ENCODE measurements around the gene GNAT3. TPM values are rescaled to one million over a fixed set of nuclear protein-coding genes. Genes with fewer than 3 reads are reported as not detected.
A peak's percentile ranks its signal among the peaks of the same experiment; 100 is the strongest.

The GNAT3 gene
- total RNA-seq, 1 donor from 2014 or later: not detected

GRCh38 chr7:80508440-80508839, 3.4 kb downstream of the GNAT3 start:
- Histone ChIP-seq H3K27me3 (ENCODE audit: control insufficient read depth in 3 of 3, insufficient read depth in 3 of 3, low read length in 3 of 3) (no peaks in the 10 kb centered on the region), H3K27ac (ENCODE audit: low read depth, low read length) (no peak overlapping the region), H3K4me1 (ENCODE audit: control insufficient read depth in 3 of 3, insufficient read depth in 3 of 3, low read length in 3 of 3) (no peaks in the 10 kb centered on the region), H3K36me3 (ENCODE audit: control insufficient read depth in 3 of 3, insufficient read depth in 3 of 3, low read length in 3 of 3) (no peaks in the 10 kb centered on the region), H3K9ac (ENCODE audit: low read depth in 1 of 3, low read length in 3 of 3) (no peak overlapping the region), H3K4me3 (ENCODE audit: low read length in 3 of 3) (no peak overlapping the region), H3K9me3 (ENCODE audit: control insufficient read depth in 3 of 3, low read length in 3 of 3) (no peaks in the 10 kb centered on the region)

- H3K9me3 ChIP-seq (ENCODE audit: control insufficient read depth in 3 of 3, low read length in 3 of 3): no peaks in the 10 kb centered on the region
- no peak overlapping the region for H3K27ac ChIP-seq (ENCODE audit: low read depth, low read length)
- H3K4me1 ChIP-seq (ENCODE audit: control insufficient read depth in 3 of 3, insufficient read depth in 3 of 3, low read length in 3 of 3): no peaks in the 10 kb centered on the region
- H3K9ac ChIP-seq (ENCODE audit: low read depth in 1 of 3, low read length in 3 of 3): no peak overlapping the region
- no peaks in the 10 kb centered on the region for H3K27me3 ChIP-seq (ENCODE audit: control insufficient read depth in 3 of 3, insufficient read depth in 3 of 3, low read length in 3 of 3)
- H3K4me3 ChIP-seq (ENCODE audit: low read length in 3 of 3): no peak overlapping the region
- H3K36me3 ChIP-seq (ENCODE audit: control insufficient read depth in 3 of 3, insufficient read depth in 3 of 3, low read length in 3 of 3): no peaks in the 10 kb centered on the region
Observed at GRCh38 chr7:80505900-80506500, 5.9 kb downstream of the GNAT3 start.

- H3K27ac ChIP-seq (ENCODE audit: low read depth, low read length): peak overlapping the region; percentile 81
- H3K9me3 ChIP-seq (ENCODE audit: control insufficient read depth in 3 of 3, low read length in 3 of 3): no peaks in the 10 kb centered on the region
- H3K4me3 ChIP-seq (ENCODE audit: low read length in 3 of 3): no peak overlapping the region
Observed at GRCh38 chr7:80500325-80500724, 11.5 kb downstream of the GNAT3 start.

GRCh38 chr7:80499350-80499953, 12.4 kb downstream of the GNAT3 start:
- no peaks in the 10 kb centered on the region for H3K36me3 ChIP-seq (ENCODE audit: control insufficient read depth in 3 of 3, insufficient read depth in 3 of 3, low read length in 3 of 3)
- H3K4me1 ChIP-seq (ENCODE audit: control insufficient read depth in 3 of 3, insufficient read depth in 3 of 3, low read length in 3 of 3): peaks cover 0 to 12% (median 5%) of the 10 kb centered on the region in 3 donors
- H3K27ac ChIP-seq (ENCODE audit: low read depth, low read length): peak overlapping the region; percentile 81
- no peaks in the 10 kb centered on the region for H3K27me3 ChIP-seq (ENCODE audit: control insufficient read depth in 3 of 3, insufficient read depth in 3 of 3, low read length in 3 of 3)
- peak overlapping the region in 1 of 3 donors; percentile 26 for H3K9ac ChIP-seq (ENCODE audit: low read depth in 1 of 3, low read length in 3 of 3)
- no peak overlapping the region for H3K4me3 ChIP-seq (ENCODE audit: low read length in 3 of 3)
- no peaks in the 10 kb centered on the region for H3K9me3 ChIP-seq (ENCODE audit: control insufficient read depth in 3 of 3, low read length in 3 of 3)

More at GRCh38 chr7:80500325-80500724, 11.5 kb downstream of the GNAT3 start:
- no peak overlapping the region for H3K9ac ChIP-seq (ENCODE audit: low read depth in 1 of 3, low read length in 3 of 3)
- H3K4me1 ChIP-seq (ENCODE audit: control insufficient read depth in 3 of 3, insufficient read depth in 3 of 3, low read length in 3 of 3): peaks cover 0 to 12% (median 5%) of the 10 kb centered on the region in 3 donors
- H3K27me3 ChIP-seq (ENCODE audit: control insufficient read depth in 3 of 3, insufficient read depth in 3 of 3, low read length in 3 of 3): no peaks in the 10 kb centered on the region
- no peaks in the 10 kb centered on the region for H3K36me3 ChIP-seq (ENCODE audit: control insufficient read depth in 3 of 3, insufficient read depth in 3 of 3, low read length in 3 of 3)

- Histone ChIP-seq H3K9me3 (ENCODE audit: control insufficient read depth in 3 of 3, low read length in 3 of 3) (no peaks in the 10 kb centered on the region), H3K4me1 (ENCODE audit: control insufficient read depth in 3 of 3, insufficient read depth in 3 of 3, low read length in 3 of 3) (peaks cover 0 to 12% (median 5%) of the 10 kb centered on the region in 3 donors), H3K27me3 (ENCODE audit: control insufficient read depth in 3 of 3, insufficient read depth in 3 of 3, low read length in 3 of 3) (no peaks in the 10 kb centered on the region), H3K36me3 (ENCODE audit: control insufficient read depth in 3 of 3, insufficient read depth in 3 of 3, low read length in 3 of 3) (no peaks in the 10 kb centered on the region), H3K9ac (ENCODE audit: low read depth in 1 of 3, low read length in 3 of 3) (no peak overlapping the region), H3K27ac (ENCODE audit: low read depth, low read length) (peak overlapping the region; percentile 81), H3K4me3 (ENCODE audit: low read length in 3 of 3) (no peak overlapping the region)
Observed at GRCh38 chr7:80498481-80499349, 13.1 kb downstream of the GNAT3 start.

GRCh38 chr7:80496586-80496985, 15.3 kb downstream of the GNAT3 start:
- Histone ChIP-seq H3K9ac (ENCODE audit: low read depth in 1 of 3, low read length in 3 of 3) (no peak overlapping the region), H3K27me3 (ENCODE audit: control insufficient read depth in 3 of 3, insufficient read depth in 3 of 3, low read length in 3 of 3) (no peaks in the 10 kb centered on the region), H3K4me1 (ENCODE audit: control insufficient read depth in 3 of 3, insufficient read depth in 3 of 3, low read length in 3 of 3) (peaks cover 0 to 12% (median 5%) of the 10 kb centered on the region in 3 donors), H3K9me3 (ENCODE audit: control insufficient read depth in 3 of 3, low read length in 3 of 3) (no peaks in the 10 kb centered on the region), H3K27ac (ENCODE audit: low read depth, low read length) (no peak overlapping the region), H3K4me3 (ENCODE audit: low read length in 3 of 3) (no peak overlapping the region), H3K36me3 (ENCODE audit: control insufficient read depth in 3 of 3, insufficient read depth in 3 of 3, low read length in 3 of 3) (no peaks in the 10 kb centered on the region)

GRCh38 chr7:80493121-80493849, 18.6 kb downstream of the GNAT3 start:
- Histone ChIP-seq H3K4me1 (ENCODE audit: control insufficient read depth in 3 of 3, insufficient read depth in 3 of 3, low read length in 3 of 3) (peaks cover 0 to 8% (median 0%) of the 10 kb centered on the region in 3 donors), H3K27ac (ENCODE audit: low read depth, low read length) (no peak overlapping the region), H3K4me3 (ENCODE audit: low read length in 3 of 3) (no peak overlapping the region), H3K27me3 (ENCODE audit: control insufficient read depth in 3 of 3, insufficient read depth in 3 of 3, low read length in 3 of 3) (no peaks in the 10 kb centered on the region), H3K9me3 (ENCODE audit: control insufficient read depth in 3 of 3, low read length in 3 of 3) (no peaks in the 10 kb centered on the region), H3K36me3 (ENCODE audit: control insufficient read depth in 3 of 3, insufficient read depth in 3 of 3, low read length in 3 of 3) (no peaks in the 10 kb centered on the region), H3K9ac (ENCODE audit: low read depth in 1 of 3, low read length in 3 of 3) (no peak overlapping the region)

GRCh38 chr7:80491462-80491861, 20.4 kb downstream of the GNAT3 start:
- Histone ChIP-seq H3K4me3 (ENCODE audit: low read length in 3 of 3) (no peak overlapping the region), H3K9me3 (ENCODE audit: control insufficient read depth in 3 of 3, low read length in 3 of 3) (no peaks in the 10 kb centered on the region), H3K27ac (ENCODE audit: low read depth, low read length) (no peak overlapping the region), H3K27me3 (ENCODE audit: control insufficient read depth in 3 of 3, insufficient read depth in 3 of 3, low read length in 3 of 3) (no peaks in the 10 kb centered on the region), H3K36me3 (ENCODE audit: control insufficient read depth in 3 of 3, insufficient read depth in 3 of 3, low read length in 3 of 3) (no peaks in the 10 kb centered on the region), H3K9ac (ENCODE audit: low read depth in 1 of 3, low read length in 3 of 3) (no peak overlapping the region), H3K4me1 (ENCODE audit: control insufficient read depth in 3 of 3, insufficient read depth in 3 of 3, low read length in 3 of 3) (peaks cover 0 to 6% (median 0%) of the 10 kb centered on the region in 3 donors)

GRCh38 chr7:80488851-80489370, 23.0 kb downstream of the GNAT3 start:
- Histone ChIP-seq H3K27me3 (ENCODE audit: control insufficient read depth in 3 of 3, insufficient read depth in 3 of 3, low read length in 3 of 3) (no peaks in the 10 kb centered on the region), H3K4me3 (ENCODE audit: low read length in 3 of 3) (no peak overlapping the region), H3K4me1 (ENCODE audit: control insufficient read depth in 3 of 3, insufficient read depth in 3 of 3, low read length in 3 of 3) (peaks cover 0 to 6% (median 0%) of the 10 kb centered on the region in 3 donors), H3K9ac (ENCODE audit: low read depth in 1 of 3, low read length in 3 of 3) (no peak overlapping the region), H3K27ac (ENCODE audit: low read depth, low read length) (no peak overlapping the region), H3K36me3 (ENCODE audit: control insufficient read depth in 3 of 3, insufficient read depth in 3 of 3, low read length in 3 of 3) (no peaks in the 10 kb centered on the region), H3K9me3 (ENCODE audit: control insufficient read depth in 3 of 3, low read length in 3 of 3) (no peaks in the 10 kb centered on the region)

All from skeletal muscle tissue (tissue), 4 donors.